NB4 (cell line): ENCODE results near the gene CENPX.

Experiments
- DNase-seq: peaks from one replicate; pipeline ENCODE4 v3.0.0; 2010; ENCODE audit warnings: low read depth
- H3K4me3 ChIP-seq: one replicate; pipeline ENCODE4 v1.5.1; 2011; ENCODE audit warnings: mild to moderate bottlenecking, low read depth, low read length, moderate library complexity
- CTCF ChIP-seq: IDR thresholded peaks from one replicate; pipeline ENCODE4 v1.5.1; 2012; ENCODE audit warnings: low read depth, low read length
- MAX ChIP-seq: IDR thresholded peaks from 2 replicates; pipeline ENCODE4 v1.6.1; 2011; ENCODE audit warnings: low read depth, low read length
- MYC ChIP-seq: IDR thresholded peaks from 2 replicates; pipeline ENCODE4 v1.6.1; 2011; ENCODE audit warnings: low read depth, low read length
- POLR2A ChIP-seq: IDR thresholded peaks from 2 replicates; pipeline ENCODE4 v1.6.1; 2011; ENCODE audit warnings: mild to moderate bottlenecking; ENCODE audit not compliant: insufficient read length; ENCODE audit errors: extremely low read depth

Gene CENPX

GRCh38 chr17:81999976-82000802 lies 22.5 kb downstream of the CENPX start:
- no peak for DNase-seq
- H3K4me3 ChIP-seq = no peak overlapping the region
- TF ChIP-seq POLR2A (no peak), CTCF (no peak), MYC (no peak), MAX (no peak)

- DNase-seq = no peak
- TF ChIP-seq CTCF (no peak), MAX (no peak), POLR2A (no peak), MYC (no peak)
- no peak overlapping the region for H3K4me3 ChIP-seq
Observed at GRCh38 chr17:81999587-81999975, 23.1 kb downstream of the CENPX start.

- DNase-seq = no peak
- no peak overlapping the region for H3K4me3 ChIP-seq
Observed at GRCh38 chr17:81998691-81999438, 23.8 kb downstream of the CENPX start.

GRCh38 chr17:81998212-81998611 lies 24.5 kb downstream of the CENPX start:
- H3K4me3 ChIP-seq = no peak overlapping the region
- DNase-seq = no peak
- TF ChIP-seq CTCF (no peak), MAX (no peak), POLR2A (no peak), MYC (no peak)

More at GRCh38 chr17:81998691-81999438, 23.8 kb downstream of the CENPX start:
- TF ChIP-seq POLR2A (no peak), CTCF (no peak), MAX (no peak)

- H3K4me3 ChIP-seq = no peak overlapping the region
- TF ChIP-seq POLR2A = no peak
- TF ChIP-seq MAX = no peak
- no peak for TF ChIP-seq CTCF
- no peak for TF ChIP-seq MYC
- no peak for DNase-seq
Observed at GRCh38 chr17:81996757-81997441, 25.8 kb downstream of the CENPX start.
